ENCODE measurements around the gene GINS2. TPM values are rescaled to one million over a fixed set of nuclear protein-coding genes. Genes with fewer than 3 reads are reported as not detected.
A peak's percentile ranks its signal among the peaks of the same experiment; 100 is the strongest.

GINS2 gene
- total RNA-seq, 6 experiments from 2014 or later = 0.49 to 4.7 (median 1.3) TPM

- ATAC-seq (peak; percentile 47 to 68 (median 60)), DNase-seq (peak; percentile 64 to 79 (median 75))
- H3K36me3 ChIP-seq = peaks cover 0 to 37% (median 2%) of the 10 kb centered on the region in 4 donors
These were observed 37.7 kb downstream of the GINS2 start for GRCh38 chr16:85650844-85651628.

GRCh38 chr16:85650135-85650843 is 38.5 kb downstream of the GINS2 start:
- peaks cover 0 to 30% (median under 1%) of the 10 kb centered on the region in 4 donors for H3K36me3 ChIP-seq
- 89% methylated on average over 5 of the region's 39 CpGs for WGBS (ENCODE audit: insufficient coverage, low coverage, low lambda C conversion rate, missing lambda C conversion rate)
- TF ChIP-seq CTCF (IDR thresholded peaks at IDR 0.05) = no peak
- TF ChIP-seq POLR2A (IDR thresholded peaks at IDR 0.05) = no peak
- no peaks in the 10 kb centered on the region for H3K9me3 ChIP-seq
- no peak overlapping the region for H3K27ac ChIP-seq
- H3K27me3 ChIP-seq = no peaks in the 10 kb centered on the region
- intact Hi-C loops (cut with DNase I) = loop anchor here in 1 of 2 donors (10.0 kb wide), 1 partner anchor 65 kb away; no protein-coding TSS in a partner anchor
- ATAC-seq (no peak), DNase-seq (no peak)
- H3K4me3 ChIP-seq = no peak overlapping the region
- peaks cover 0 to 16% (median 3%) of the 10 kb centered on the region in 4 donors for H3K4me1 ChIP-seq

More at GRCh38 chr16:85650844-85651628, 37.7 kb downstream of the GINS2 start:
- WGBS (ENCODE audit: insufficient coverage, low coverage, low lambda C conversion rate, missing lambda C conversion rate) = 41% methylated on average over 23 of the region's 42 CpGs
- no peak overlapping the region for H3K4me3 ChIP-seq
- TF ChIP-seq CTCF (IDR thresholded peaks at IDR 0.05) (no peak), POLR2A (IDR thresholded peaks at IDR 0.05) (no peak)
- intact Hi-C loops (cut with DNase I) = loop anchor here in 1 of 2 donors (10.0 kb wide), 1 partner anchor 64 kb away; no protein-coding TSS in a partner anchor
- peaks cover 0 to 16% (median 3%) of the 10 kb centered on the region in 4 donors for H3K4me1 ChIP-seq
- peak overlapping the region in 1 of 3 donors; percentile 24 for H3K27ac ChIP-seq
- no peaks in the 10 kb centered on the region for H3K27me3 ChIP-seq
- no peaks in the 10 kb centered on the region for H3K9me3 ChIP-seq

GRCh38 chr16:85649411-85650134 is 39.2 kb downstream of the GINS2 start:
- peaks cover 0 to 16% (median 3%) of the 10 kb centered on the region in 4 donors for H3K4me1 ChIP-seq
- TF ChIP-seq POLR2A (IDR thresholded peaks at IDR 0.05) (no peak), CTCF (IDR thresholded peaks at IDR 0.05) (no peak)
- ATAC-seq = no peak
- WGBS (ENCODE audit: insufficient coverage, low coverage, low lambda C conversion rate, missing lambda C conversion rate) = 67% methylated on average over 3 of the region's 16 CpGs
- no peak for DNase-seq
- peaks cover 0 to 23% (median 0%) of the 10 kb centered on the region in 4 donors for H3K36me3 ChIP-seq
- no peaks in the 10 kb centered on the region for H3K27me3 ChIP-seq
- no peaks in the 10 kb centered on the region for H3K9me3 ChIP-seq
- H3K27ac ChIP-seq = no peak overlapping the region
- intact Hi-C loops (cut with DNase I) = loop anchor here in 1 of 2 donors (10.0 kb wide), 1 partner anchor 65 kb away; no protein-coding TSS in a partner anchor
- no peak overlapping the region for H3K4me3 ChIP-seq

GRCh38 chr16:85648805-85649204 is 39.9 kb downstream of the GINS2 start:
- no peaks in the 10 kb centered on the region for H3K27me3 ChIP-seq
- peaks cover 0 to 16% (median 3%) of the 10 kb centered on the region in 4 donors for H3K4me1 ChIP-seq
- H3K36me3 ChIP-seq = peaks cover 0 to 18% (median 0%) of the 10 kb centered on the region in 4 donors
- H3K27ac ChIP-seq = no peak overlapping the region
- no CpG with 5 or more reads among the region's 14 CpGs for WGBS (ENCODE audit: insufficient coverage, low coverage, low lambda C conversion rate, missing lambda C conversion rate)
- no peak for ATAC-seq
- intact Hi-C loops (cut with DNase I) = no loop called here
- TF ChIP-seq CTCF (IDR thresholded peaks at IDR 0.05) (no peak), POLR2A (IDR thresholded peaks at IDR 0.05) (no peak)
- H3K9me3 ChIP-seq = no peaks in the 10 kb centered on the region
- no peak overlapping the region for H3K4me3 ChIP-seq
- DNase-seq = no peak
